SU-DHL-6 (cell line): ENCODE data around the gene FOXB2.

Experiments
- CTCF ChIP-seq: fragments of 200-600 bp; sonication (generic); IDR thresholded peaks from one replicate; pipeline ENCODE4 v1.5.1; 2017; ENCODE audit warnings: antibody characterized with exemption, mild to moderate bottlenecking, low read length, moderate library complexity; ENCODE audit not compliant: insufficient read depth, poor library complexity, severe bottlenecking
- EZH2phosphoT487 ChIP-seq: fragments of 200-600 bp; sonication (generic), shearing (Covaris generic); conservative IDR thresholded peaks from 2 replicates; pipeline ENCODE4 v1.6.1; 2018; ENCODE audit warnings: mild to moderate bottlenecking, antibody characterized with exemption, low read length, moderate library complexity, mixed read lengths

GRCh38 chr9:77010527-77010926, 8.9 kb upstream of the FOXB2 start:
- TF ChIP-seq EZH2phosphoT487 = no peak
- no peak for TF ChIP-seq CTCF
